PC-3 (cell line): ENCODE results near the gene LGALS3BP.

Experiments used
- EZH2 ChIP-seq: fragments of 300-600 bp; sonication (generic); IDR thresholded peaks from one replicate; pipeline ENCODE4 v1.6.1; 2017; ENCODE audit warnings: antibody characterized with exemption, mild to moderate bottlenecking, low read length; ENCODE audit not compliant: unreplicated experiment
- TF ChIP-seq, protein P1 (sequence below): fragments of 300-600 bp; sonication (generic); conservative IDR thresholded peaks from 2 replicates; pipeline ENCODE4 v1.5.1; 2017; ENCODE audit warnings: antibody characterized with exemption, low read depth, mild to moderate bottlenecking, low read length

DNA sequence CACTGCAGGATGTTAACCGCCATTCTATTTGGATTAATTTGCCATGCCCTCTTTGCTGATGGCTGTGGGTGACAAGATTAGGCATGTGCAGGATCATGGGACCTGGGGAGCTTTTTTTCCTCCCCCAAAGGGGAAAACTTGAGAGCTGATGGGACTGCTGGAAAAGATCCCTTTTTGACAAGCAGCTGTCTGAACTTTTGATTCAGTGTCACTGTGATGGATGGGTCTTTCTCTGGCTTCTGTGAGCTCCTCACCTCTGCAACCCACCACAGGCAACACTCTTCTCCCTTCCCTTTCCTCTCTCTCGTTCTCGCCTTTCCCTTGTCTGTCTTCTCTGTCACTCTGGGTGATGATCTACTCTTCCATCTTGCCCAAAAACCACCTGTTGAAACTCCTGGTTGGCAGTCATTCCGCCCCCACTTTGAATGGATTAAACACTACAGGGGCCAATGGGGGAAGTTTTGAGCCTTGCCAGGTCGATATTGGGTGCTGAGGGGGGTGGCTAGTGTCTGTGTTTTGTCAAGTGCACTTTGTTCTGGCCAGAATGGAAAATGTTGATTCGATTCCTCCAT, 32.9 kb upstream of the LGALS3BP start:
- TF ChIP-seq EZH2, result no peak
- TF ChIP-seq, protein P1, sequence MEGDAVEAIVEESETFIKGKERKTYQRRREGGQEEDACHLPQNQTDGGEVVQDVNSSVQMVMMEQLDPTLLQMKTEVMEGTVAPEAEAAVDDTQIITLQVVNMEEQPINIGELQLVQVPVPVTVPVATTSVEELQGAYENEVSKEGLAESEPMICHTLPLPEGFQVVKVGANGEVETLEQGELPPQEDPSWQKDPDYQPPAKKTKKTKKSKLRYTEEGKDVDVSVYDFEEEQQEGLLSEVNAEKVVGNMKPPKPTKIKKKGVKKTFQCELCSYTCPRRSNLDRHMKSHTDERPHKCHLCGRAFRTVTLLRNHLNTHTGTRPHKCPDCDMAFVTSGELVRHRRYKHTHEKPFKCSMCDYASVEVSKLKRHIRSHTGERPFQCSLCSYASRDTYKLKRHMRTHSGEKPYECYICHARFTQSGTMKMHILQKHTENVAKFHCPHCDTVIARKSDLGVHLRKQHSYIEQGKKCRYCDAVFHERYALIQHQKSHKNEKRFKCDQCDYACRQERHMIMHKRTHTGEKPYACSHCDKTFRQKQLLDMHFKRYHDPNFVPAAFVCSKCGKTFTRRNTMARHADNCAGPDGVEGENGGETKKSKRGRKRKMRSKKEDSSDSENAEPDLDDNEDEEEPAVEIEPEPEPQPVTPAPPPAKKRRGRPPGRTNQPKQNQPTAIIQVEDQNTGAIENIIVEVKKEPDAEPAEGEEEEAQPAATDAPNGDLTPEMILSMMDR, result no peak
